Panc1 (cell line): ENCODE results near the gene HNRNPM. TPM values are rescaled to one million over a fixed set of nuclear protein-coding genes. Genes with fewer than 3 reads are reported as not detected.

Experiments used
- ATAC-seq: fragments of 200-7000 bp; cut with Tn5 transposase; 2 replicates; pipeline ENCODE4 v1.9.1; 2020; ENCODE audit warnings: mild to moderate bottlenecking, moderate library complexity
- BruUV-seq: library from RNA; stranded (reverse); fragments of 400-500 nt; replicated peaks from 2 replicates; lab custom pipeline; 2021; lab: Mats Ljungman, UMichigan
- CTCF ChIA-PET: fragments of 300-600 bp; sonication (Branson Sonifier 250); formaldehyde crosslinking; loops from one replicate; lab custom pipeline; 2022; ENCODE audit warnings: antibody characterized with exemption; lab: Charles Lee
- POLR2A ChIA-PET: fragments of 300-600 bp; sonication (Branson Sonifier 250); formaldehyde crosslinking; loops from one replicate; lab custom pipeline; 2022; ENCODE audit warnings: antibody characterized with exemption; lab: Charles Lee
- DNase-seq: peaks from one replicate; pipeline ENCODE4 v3.0.0-alpha.2; 2010; ENCODE audit warnings: low read depth, low spot score
- H3K27ac ChIP-seq: 2 replicates; pipeline ENCODE4 v1.5.1; 2011; ENCODE audit warnings: mild to moderate bottlenecking, low read length, inconsistent platforms
- H3K27me3 ChIP-seq: fragments of 200-500 bp; sonication (Bioruptor generic); 2 replicates; pipeline ENCODE4 v1.6.0; 2014; ENCODE audit warnings: low read length, inconsistent platforms; ENCODE audit not compliant: control insufficient read depth, insufficient read depth
- H3K36me3 ChIP-seq: fragments of 200-500 bp; sonication (Bioruptor generic); 2 replicates; pipeline ENCODE4 v1.5.1; 2014; ENCODE audit warnings: inconsistent platforms, mild to moderate bottlenecking, low read length, moderate library complexity; ENCODE audit not compliant: control insufficient read depth, insufficient read depth
- H3K4me1 ChIP-seq: 2 replicates; pipeline ENCODE4 v1.5.1; 2011; ENCODE audit warnings: inconsistent platforms, mild to moderate bottlenecking, low read length, moderate library complexity; ENCODE audit not compliant: control insufficient read depth, insufficient read depth
- H3K4me3 ChIP-seq, 2 experiments: 2 replicates each; pipeline ENCODE4 v1.5.1; 2011 to 2012; ENCODE audit warnings: low read depth in 2 of 2, low read length in 2 of 2, mild to moderate bottlenecking in 2 of 2, inconsistent platforms in 1 of 2, moderate library complexity in 1 of 2
- H3K9me3 ChIP-seq: fragments of 200-500 bp; sonication (Bioruptor generic); 2 replicates; pipeline ENCODE4 v1.5.1; 2014; ENCODE audit warnings: low read depth, mild to moderate bottlenecking, inconsistent platforms, low read length, moderate library complexity; ENCODE audit not compliant: control insufficient read depth, insufficient read depth
- CTCF ChIP-seq: fragments of 450-650 bp; IDR thresholded peaks from 2 replicates; pipeline ENCODE4 v1.5.1; 2017; ENCODE audit warnings: mild to moderate bottlenecking
- POLR2AphosphoS5 ChIP-seq: IDR thresholded peaks from 2 replicates; pipeline ENCODE4 v1.6.1; 2012; ENCODE audit warnings: mild to moderate bottlenecking, low read depth, low read length, moderate library complexity
- REST ChIP-seq, 2 experiments: IDR thresholded peaks; 2 replicates each; pipeline ENCODE4 v1.6.1; 2011 to 2012; ENCODE audit warnings: low read depth in 2 of 2, control low read depth in 1 of 2, low read length in 1 of 2, mild to moderate bottlenecking in 1 of 2, moderate library complexity in 1 of 2; ENCODE audit not compliant: insufficient read depth in 1 of 2
- SIN3A ChIP-seq: IDR thresholded peaks from 2 replicates; pipeline ENCODE4 v1.6.1; 2012; ENCODE audit warnings: low read depth, mild to moderate bottlenecking, low read length, moderate library complexity, borderline replicate concordance; ENCODE audit not compliant: insufficient read depth
- TCF7L2 ChIP-seq: IDR thresholded peaks from 2 replicates; pipeline ENCODE4 v1.6.1; 2011; ENCODE audit warnings: mild to moderate bottlenecking, low read depth, low read length, inconsistent platforms
- in situ Hi-C: cut with HindIII; loops from 2 replicates; pipeline ENCODE4 v1.10.0; 2016; ENCODE audit warnings: low sequenced_read_pairs, low pct_unique_long_range_greater_than_20kb
- intact Hi-C: fragments of 100-400 bp; cut with micrococcal nuclease; formaldehyde crosslinking; loops from one replicate; pipeline ENCODE4 v1.10.0; 2022; ENCODE audit not compliant: unreplicated experiment
- total RNA-seq: library from RNA; stranded (reverse); gene quantifications from one replicate; pipeline ENCODE4 v1.2.1, GENCODE V29; 2021; ENCODE audit not compliant: unreplicated experiment

The HNRNPM gene
- total RNA-seq, 1 experiment from 2014 or later, result 225 TPM

- no peak overlapping the region for H3K27ac ChIP-seq
- ATAC-seq (no peak), DNase-seq (no peak)
- H3K4me3 ChIP-seq, result no peak overlapping the region
- in situ Hi-C loops (no loop called here), intact Hi-C loops (no loop called here)
- TF ChIP-seq REST (IDR thresholded peaks at IDR 0.05; ENCODE audit: insufficient read depth in 1 of 2, low read depth in 2 of 2, low read length in 1 of 2) (no peak), TCF7L2 (no peak), CTCF (no peak), POLR2AphosphoS5 (no peak), SIN3A (no peak)
- no peaks in the 10 kb centered on the region for H3K9me3 ChIP-seq
- H3K27me3 ChIP-seq, result no peaks in the 10 kb centered on the region
- ChIA-PET POLR2A (no interaction called here), CTCF (no interaction called here)
- no peaks in the 10 kb centered on the region for H3K36me3 ChIP-seq
- no TSS peak for BruUV-seq
- H3K4me1 ChIP-seq, result peaks cover 8% of the 10 kb centered on the region
Observed at GRCh38 chr19:8517551-8518442, 73.0 kb downstream of the HNRNPM start.

- Histone ChIP-seq H3K9me3 (no peaks in the 10 kb centered on the region), H3K27ac (no peak overlapping the region), H3K27me3 (no peaks in the 10 kb centered on the region), H3K4me3 (no peak overlapping the region), H3K36me3 (no peaks in the 10 kb centered on the region), H3K4me1 (peaks cover 3% of the 10 kb centered on the region)
- ChIA-PET CTCF (no interaction called here), POLR2A (no interaction called here)
- in situ Hi-C loops, result no loop called here
- no TSS peak for BruUV-seq
- TF ChIP-seq CTCF (no peak), REST (IDR thresholded peaks at IDR 0.05; ENCODE audit: insufficient read depth in 1 of 2, low read depth in 2 of 2, low read length in 1 of 2) (no peak), TCF7L2 (no peak), SIN3A (no peak), POLR2AphosphoS5 (no peak)
- no peak for DNase-seq
- intact Hi-C loops, result no loop called here
- ATAC-seq, result no peak
Observed at GRCh38 chr19:8518536-8518935, 73.8 kb downstream of the HNRNPM start.
